HCT116 (cell line): ENCODE measurements around the gene SRPX. TPM values are rescaled to one million over a fixed set of nuclear protein-coding genes. Genes with fewer than 3 reads are reported as not detected.

Experiments used
- ATAC-seq: fragments of 200-7000 bp; cut with Tn5 transposase; 2 replicates; pipeline ENCODE4 v1.9.1; 2020; ENCODE audit warnings: mild to moderate bottlenecking, moderate library complexity
- BruUV-seq: library from RNA; stranded (reverse); fragments of 400-500 nt; replicated peaks from 2 replicates; lab custom pipeline; 2021; lab: Mats Ljungman, UMichigan
- CTCF ChIA-PET: fragments of 300-600 bp; sonication (Branson Sonifier 250); formaldehyde crosslinking; loops from one replicate; lab custom pipeline; 2021; ENCODE audit warnings: antibody characterized with exemption; lab: Charles Lee
- POLR2A ChIA-PET: fragments of 300-600, 350-600 bp; sonication (Branson Sonifier 250); formaldehyde crosslinking; loops from one replicate; lab custom pipeline; 2021; ENCODE audit warnings: antibody characterized with exemption; lab: Charles Lee
- RAD21 ChIA-PET, 2 experiments: fragments of 300-600 bp; sonication (Branson Sonifier 250); formaldehyde crosslinking; loops; one replicate each; lab custom pipeline; 2023; ENCODE audit warnings: low total read pairs in 2 of 2; ENCODE audit not compliant: uncharacterized antibody in 2 of 2, unreplicated experiment in 2 of 2, low non-redundant PET in 1 of 2; lab: Charles Lee
- DNase-seq: peaks from one replicate; pipeline ENCODE4 v3.0.0-alpha.2; 2010; ENCODE audit warnings: low read depth, low spot score
- H2AFZ ChIP-seq: fragments of 200-600 bp; shearing (Covaris generic), sonication (generic); 2 replicates; pipeline ENCODE4 v1.6.1; 2017; ENCODE audit warnings: low read depth, mixed run types, mixed read lengths, antibody characterized with exemption, low read length; ENCODE audit not compliant: poor library complexity, severe bottlenecking
- H3K27ac ChIP-seq: 2 replicates; pipeline ENCODE4 v1.5.1; 2012; ENCODE audit warnings: low read depth, low read length
- H3K27me3 ChIP-seq: fragments of 200-600 bp; sonication (generic); 2 replicates; pipeline ENCODE4 v1.6.1; 2016; ENCODE audit warnings: mixed run types, low read length, mixed read lengths; ENCODE audit not compliant: insufficient read depth
- H3K36me3 ChIP-seq, 2 experiments: fragments of 200-500 bp in 1 of 2; fragments of 200-600 bp in 1 of 2; sonication (Bioruptor generic) in 1 of 2; sonication (generic) in 1 of 2; 2 replicates each; pipeline versions ENCODE4 v1.5.1 to v1.6.1; 2014 to 2016; ENCODE audit warnings: low read length in 2 of 2, inconsistent platforms in 1 of 2, mixed read lengths in 1 of 2, mixed run types in 1 of 2; ENCODE audit not compliant: insufficient read depth in 2 of 2, control insufficient read depth in 1 of 2
- H3K4me1 ChIP-seq, 2 experiments: fragments of 200-600 bp in 1 of 2; sonication (generic) in 1 of 2; 2 replicates each; pipeline versions ENCODE4 v1.5.1 to v1.6.1; 2012 to 2017; ENCODE audit warnings: low read length in 2 of 2, inconsistent platforms in 1 of 2, mild to moderate bottlenecking in 1 of 2, mixed read lengths in 1 of 2, mixed run types in 1 of 2, moderate library complexity in 1 of 2; ENCODE audit not compliant: insufficient read depth in 2 of 2, control insufficient read depth in 1 of 2
- H3K4me2 ChIP-seq: fragments of 200-600 bp; sonication (generic); 2 replicates; pipeline ENCODE4 v1.6.1; 2017; ENCODE audit warnings: mixed run types, low read length, mixed read lengths
- H3K4me3 ChIP-seq, 2 experiments: fragments of 200-600 bp in 1 of 2; sonication (generic) in 1 of 2; replicated peaks in 1 of 2; 2 replicates each; pipeline ENCODE4 v1.5.1; 2011 to 2016; ENCODE audit warnings: low read length in 2 of 2, control low read depth in 1 of 2, low read depth in 1 of 2, mild to moderate bottlenecking in 1 of 2, mixed read lengths in 1 of 2, mixed run types in 1 of 2
- H3K79me2 ChIP-seq: fragments of 200-600 bp; sonication (generic); 2 replicates; pipeline ENCODE4 v1.6.1; 2017; ENCODE audit warnings: mild to moderate bottlenecking, mixed run types, low read length, moderate library complexity, mixed read lengths; ENCODE audit not compliant: insufficient read depth
- H3K9ac ChIP-seq: fragments of 200-600 bp; sonication (generic); 2 replicates; pipeline ENCODE4 v1.6.1; 2016; ENCODE audit warnings: low read length, mixed read lengths
- H3K9me2 ChIP-seq: fragments of 200-600 bp; sonication (generic), shearing (Covaris generic); 2 replicates; pipeline ENCODE4 v1.6.1; 2017; ENCODE audit warnings: mixed run types, mild to moderate bottlenecking, moderate library complexity; ENCODE audit not compliant: insufficient read depth
- H3K9me3 ChIP-seq, 2 experiments: fragments of 200-500 bp in 1 of 2; fragments of 200-600 bp in 1 of 2; sonication (Bioruptor generic) in 1 of 2; sonication (generic) in 1 of 2; 2 replicates each; pipeline ENCODE4 v1.6.1; 2014 to 2017; ENCODE audit warnings: low read length in 2 of 2, mixed read lengths in 2 of 2, inconsistent platforms in 1 of 2, low read depth in 1 of 2, mild to moderate bottlenecking in 1 of 2, mixed run types in 1 of 2, moderate library complexity in 1 of 2; ENCODE audit not compliant: control insufficient read depth in 1 of 2, insufficient read depth in 1 of 2
- H4K20me1 ChIP-seq: fragments of 200-600 bp; sonication (generic), shearing (Covaris generic); 2 replicates; pipeline ENCODE4 v1.6.1; 2017; ENCODE audit warnings: mixed run types, mild to moderate bottlenecking, moderate library complexity; ENCODE audit not compliant: insufficient read depth
- CBX3 ChIP-seq: IDR thresholded peaks from 2 replicates; pipeline ENCODE4 v1.6.1; 2012; ENCODE audit warnings: low read depth
- CEBPB ChIP-seq: IDR thresholded peaks from 2 replicates; pipeline ENCODE4 v1.6.1; 2012; ENCODE audit warnings: low read depth
- CTCF ChIP-seq, 3 experiments: fragments of 200-600 bp in 1 of 3; sonication (generic) in 1 of 3; IDR thresholded peaks in 2 of 3; conservative IDR thresholded peaks in 1 of 3; 2 replicates each; pipeline ENCODE4 v1.5.1; 2012 to 2017; ENCODE audit warnings: low read depth in 2 of 3, low read length in 2 of 3, antibody characterized with exemption in 1 of 3, borderline replicate concordance in 1 of 3, control low read depth in 1 of 3, mild to moderate bottlenecking in 1 of 3, mixed read lengths in 1 of 3, mixed run types in 1 of 3, moderate library complexity in 1 of 3; ENCODE audit not compliant: insufficient read depth in 1 of 3
- ELF1 ChIP-seq: IDR thresholded peaks from 2 replicates; pipeline ENCODE4 v1.6.1; 2012; ENCODE audit warnings: low read depth, borderline replicate concordance
- EZH2 ChIP-seq: fragments of 200-600 bp; sonication (generic); IDR thresholded peaks from 2 replicates; pipeline ENCODE4 v1.6.1; 2017; ENCODE audit warnings: antibody characterized with exemption, mixed run types
- FOSL1 ChIP-seq: IDR thresholded peaks from 2 replicates; pipeline ENCODE4 v1.6.1; 2012; ENCODE audit warnings: low read depth
- POLR2A ChIP-seq: IDR thresholded peaks from 2 replicates; pipeline ENCODE4 v1.7.0; 2011; ENCODE audit warnings: borderline replicate concordance; ENCODE audit not compliant: insufficient read depth, insufficient read length; ENCODE audit errors: extremely low read depth
- RAD21 ChIP-seq: IDR thresholded peaks from 2 replicates; pipeline ENCODE4 v1.6.1; 2012; ENCODE audit warnings: low read depth, mild to moderate bottlenecking
- REST ChIP-seq: IDR thresholded peaks from 2 replicates; pipeline ENCODE4 v1.6.1; 2012; ENCODE audit warnings: low read depth
- SIN3A ChIP-seq: IDR thresholded peaks from 2 replicates; pipeline ENCODE4 v1.6.1; 2012; ENCODE audit warnings: low read depth
- SRF ChIP-seq: IDR thresholded peaks from 2 replicates; pipeline ENCODE4 v1.6.1; 2012; ENCODE audit warnings: low read depth
- ZNF274 ChIP-seq: fragments of 200-500 bp; sonication (Bioruptor generic); IDR thresholded peaks from 2 replicates; pipeline ENCODE4 v1.6.1; 2014; ENCODE audit warnings: mild to moderate bottlenecking, low read depth, low read length, inconsistent platforms
- intact Hi-C: fragments of 100-400 bp; cut with micrococcal nuclease; formaldehyde crosslinking; loops from 2 replicates; pipeline ENCODE4 v1.10.0; 2022
- total RNA-seq: library from RNA; stranded (reverse); gene quantifications from one replicate; pipeline ENCODE4 v1.2.1, GENCODE V29; 2021; ENCODE audit not compliant: unreplicated experiment

SRPX gene
- total RNA-seq, 1 experiment from 2014 or later = 18.2 TPM

GRCh38 chrX:38189431-38190250, 31.0 kb downstream of the SRPX start:
- no peaks in the 10 kb centered on the region for H3K27me3 ChIP-seq
- H3K4me2 ChIP-seq = no peak overlapping the region
- CTCF ChIA-PET = no interaction called here
- H3K79me2 ChIP-seq = no peaks in the 10 kb centered on the region
- no peaks in the 10 kb centered on the region for H3K9me2 ChIP-seq
- BruUV-seq = no TSS peak
- H2AFZ ChIP-seq = no peak overlapping the region
- RAD21 ChIA-PET = no interaction called here
- no peaks in the 10 kb centered on the region for H3K4me1 ChIP-seq
- no peak overlapping the region for H3K4me3 ChIP-seq
- no peaks in the 10 kb centered on the region for H4K20me1 ChIP-seq
- no peaks in the 10 kb centered on the region for H3K9me3 ChIP-seq
- intact Hi-C loops = no loop called here
- TF ChIP-seq SRF (no peak), FOSL1 (no peak), ELF1 (no peak), SIN3A (no peak), REST (no peak), POLR2A (no peak), CBX3 (no peak), CTCF (IDR thresholded peaks at IDR 0.05 in 2 of 3, conservative IDR thresholded peaks at IDR 0.05 in 1 of 3; ENCODE audit: borderline replicate concordance in 1 of 3, insufficient read depth in 1 of 3, low read depth in 2 of 3, low read length in 2 of 3) (no peak), RAD21 (no peak), ZNF274 (no peak), EZH2 (no peak), CEBPB (no peak)
- no peak overlapping the region for H3K9ac ChIP-seq
- no peak overlapping the region for H3K27ac ChIP-seq
- POLR2A ChIA-PET = no interaction called here
- no peaks in the 10 kb centered on the region for H3K36me3 ChIP-seq
- DNase-seq (no peak), ATAC-seq (no peak)
